GM19395 (cell line): Measurements from ENCODE around the gene KLRG1.

Source experiments
- ATAC-seq: cut with Tn5 transposase; IDR thresholded peaks from one replicate; pipeline ENCODE4 v1.9.1; 2021; ENCODE audit warnings: mild to moderate bottlenecking, moderate library complexity; ENCODE audit not compliant: unreplicated experiment

KLRG1 gene

GRCh38 chr12:9040484-9041186 is 51.3 kb downstream of the KLRG1 start:
- ATAC-seq = no peak

GRCh38 chr12:9041321-9041720 is 52.0 kb downstream of the KLRG1 start:
- ATAC-seq = no peak

GRCh38 chr12:9043766-9044165 is 54.4 kb downstream of the KLRG1 start:
- no peak for ATAC-seq

- ATAC-seq = no peak
Observed at GRCh38 chr12:9047105-9047504, 57.8 kb downstream of the KLRG1 start.

GRCh38 chr12:9048930-9049329 is 59.6 kb downstream of the KLRG1 start:
- no peak for ATAC-seq

- no peak for ATAC-seq
Observed at GRCh38 chr12:9049520-9050133, 60.3 kb downstream of the KLRG1 start.

- ATAC-seq = no peak
Observed at GRCh38 chr12:9050521-9051157, 61.3 kb downstream of the KLRG1 start.

GRCh38 chr12:9051158-9051550 is 61.8 kb downstream of the KLRG1 start:
- ATAC-seq = no peak

GRCh38 chr12:9052610-9053009 is 63.3 kb downstream of the KLRG1 start:
- no peak for ATAC-seq
